SKM-1 (cell line): ENCODE results near the gene TMEM91.

Source experiments
- DNase-seq: peaks from one replicate; lab custom pipeline; 2025; ENCODE audit not compliant: unreplicated experiment; lab: John Stamatoyannopoulos, UW

TMEM91 gene

GRCh38 chr19:41409288-41409687 is 33.0 kb downstream of the TMEM91 start:
- no peak for DNase-seq

- DNase-seq: no peak
Observed at GRCh38 chr19:41410336-41411054, 34.2 kb downstream of the TMEM91 start.

- no peak for DNase-seq
Observed at GRCh38 chr19:41411100-41411967, 35.0 kb downstream of the TMEM91 start.

GRCh38 chr19:41411968-41412265 is 35.6 kb downstream of the TMEM91 start:
- no peak for DNase-seq

- DNase-seq: no peak
Observed at GRCh38 chr19:41412953-41413352, 36.6 kb downstream of the TMEM91 start.

- DNase-seq: no peak
Observed at GRCh38 chr19:41413947-41414346, 37.6 kb downstream of the TMEM91 start.

GRCh38 chr19:41414461-41414860 is 38.1 kb downstream of the TMEM91 start:
- DNase-seq: no peak

GRCh38 chr19:41415154-41415571 is 38.8 kb downstream of the TMEM91 start:
- DNase-seq: no peak

- peak; percentile 19 for DNase-seq
Observed at GRCh38 chr19:41416194-41416674, 39.9 kb downstream of the TMEM91 start.

GRCh38 chr19:41420101-41420880 is 44.0 kb downstream of the TMEM91 start:
- DNase-seq: peak; percentile 69

GRCh38 chr19:41421314-41421713 is 45.0 kb downstream of the TMEM91 start:
- no peak for DNase-seq

- DNase-seq: no peak
Observed at GRCh38 chr19:41421973-41422372, 45.6 kb downstream of the TMEM91 start.

- no peak for DNase-seq
Observed at GRCh38 chr19:41422456-41422855, 46.1 kb downstream of the TMEM91 start.

- no peak for DNase-seq
Observed at GRCh38 chr19:41422955-41423354, 46.6 kb downstream of the TMEM91 start.

- DNase-seq: peak; percentile 61
Observed at GRCh38 chr19:41424335-41425173, 48.2 kb downstream of the TMEM91 start.

- DNase-seq: no peak
Observed at GRCh38 chr19:41425174-41426115, 49.1 kb downstream of the TMEM91 start.

GRCh38 chr19:41426116-41426841 is 49.9 kb downstream of the TMEM91 start:
- no peak for DNase-seq

GRCh38 chr19:41426952-41427646 is 50.8 kb downstream of the TMEM91 start, which contains the start of gene B3GNT8:
Gene B3GNT8, minus strand, starts transcription at chr19:41427374. Its CDS starts 596 bp downstream, at chr19:41426778.
- peak; percentile 42 for DNase-seq
